ENCODE results near the gene ASCC3.

- TF ChIP-seq CTCF (IDR thresholded peaks at IDR 0.05; ENCODE audit: low read length) (no peak), EZH2 (IDR thresholded peaks at IDR 0.05; ENCODE audit: borderline replicate concordance, low read length) (no peak)
These were observed 374.5 kb downstream of the ASCC3 start for GRCh38 chr6:100506651-100507050.

All from OCI-LY1 (cell line).